Activated T-helper 9 cell treated with anti-CD3 and anti-CD28 coated beads, Interleukin-2, amount 50 U/mL, for 16 hours (primary cell): Measurements from ENCODE around the gene YIPF6.
"Not testable (repeated sequence)": the region's sequence is repeated elsewhere in the genome, so short reads cannot be mapped to it uniquely, and the experiment has no call there.

Source experiments
- DNase-seq: peaks from one replicate; pipeline ENCODE4 v3.0.0-alpha.2; 2020; ENCODE audit warnings: low read depth

The YIPF6 gene

GRCh38 chrX:68498508-68499379 is at the start of gene YIPF6:
Gene YIPF6 (plus strand): TSS chrX:68499051. CDS start chrX:68499067, 16 bp downstream.
- peak; percentile 49 for DNase-seq

DNA sequence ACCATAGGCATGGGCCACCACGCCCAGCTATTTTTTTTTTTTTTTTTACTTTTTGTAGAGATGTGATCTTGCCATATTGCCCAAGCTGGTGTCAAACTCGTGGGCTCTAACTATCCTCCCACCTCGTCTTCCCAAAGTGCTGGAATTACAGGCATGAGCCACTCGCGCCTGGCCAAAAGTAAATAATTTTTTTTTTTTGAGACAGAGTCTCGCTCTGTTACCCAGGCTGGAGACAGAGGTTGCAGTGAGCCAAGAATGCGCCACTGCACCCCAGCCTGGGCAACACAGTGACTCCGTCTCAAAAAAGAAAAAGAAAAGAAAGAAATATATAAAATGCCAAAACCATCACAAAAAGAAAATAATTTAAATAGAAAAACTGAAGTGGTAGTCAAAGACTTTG is 47.1 kb upstream of the YIPF6 start:
- DNase-seq, result no peak

DNA sequence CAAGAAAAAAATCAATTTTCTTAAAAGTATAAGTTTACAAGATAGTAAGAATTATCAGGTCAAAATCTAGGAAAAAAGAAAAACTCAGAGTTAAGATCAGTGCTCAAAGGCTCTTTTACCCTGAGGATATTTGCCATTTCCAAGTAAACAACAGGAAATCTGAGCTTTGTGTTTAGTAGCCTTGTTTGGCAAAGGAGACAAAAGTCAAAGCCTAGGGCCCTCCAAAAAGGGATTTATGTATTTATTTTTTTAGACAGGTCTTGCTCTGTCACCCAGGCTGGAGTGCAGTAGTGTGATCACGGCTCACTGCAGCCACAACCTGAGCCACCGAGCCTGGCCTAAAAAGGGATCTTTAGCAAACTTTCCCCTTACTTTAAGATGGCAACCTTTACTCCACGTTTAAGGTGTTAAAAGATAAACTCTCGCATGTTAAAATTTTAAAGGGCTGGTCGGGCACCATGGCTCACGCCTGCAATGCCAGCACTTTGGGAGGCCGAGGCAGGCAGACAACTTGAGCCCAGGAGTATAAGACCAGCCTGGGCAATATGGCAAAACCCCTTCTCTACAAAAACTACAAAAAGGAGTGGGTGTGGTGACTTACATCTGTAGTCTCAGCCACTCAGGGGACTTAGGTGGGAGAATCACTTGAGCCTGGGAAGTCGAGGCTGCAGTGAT is 44.2 kb upstream of the YIPF6 start:
- DNase-seq, result no peak

- no peak for DNase-seq
Observed at GRCh38 chrX:68455151-68455510, 43.7 kb upstream of the YIPF6 start.

DNA sequence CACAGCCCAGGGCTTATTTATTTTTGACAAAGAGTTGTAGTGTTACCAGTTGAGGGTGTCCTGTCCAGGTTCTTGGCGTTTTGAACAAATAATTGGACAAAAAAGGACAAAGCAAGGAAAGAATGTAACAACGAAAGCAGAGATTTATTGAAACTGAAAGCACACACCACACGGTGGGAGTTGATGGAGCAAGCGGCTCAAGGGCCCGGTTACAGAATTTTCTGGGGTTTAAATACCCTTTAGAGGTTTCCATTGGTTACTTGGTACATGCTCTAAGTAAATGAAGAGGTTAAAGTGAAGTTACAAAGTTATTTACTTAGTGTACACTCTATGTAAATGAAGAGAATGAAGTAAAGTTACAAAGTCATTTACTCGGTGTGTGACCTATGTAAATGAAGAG is 37.8 kb upstream of the YIPF6 start:
- DNase-seq, result no peak

GRCh38 chrX:68461576-68461975 is 37.3 kb upstream of the YIPF6 start:
- DNase-seq, result no peak

- DNase-seq, result no peak
Observed at GRCh38 chrX:68462197-68462596, 36.7 kb upstream of the YIPF6 start.

- DNase-seq, result no peak
Observed at GRCh38 chrX:68462653-68463052, 36.2 kb upstream of the YIPF6 start.

DNA sequence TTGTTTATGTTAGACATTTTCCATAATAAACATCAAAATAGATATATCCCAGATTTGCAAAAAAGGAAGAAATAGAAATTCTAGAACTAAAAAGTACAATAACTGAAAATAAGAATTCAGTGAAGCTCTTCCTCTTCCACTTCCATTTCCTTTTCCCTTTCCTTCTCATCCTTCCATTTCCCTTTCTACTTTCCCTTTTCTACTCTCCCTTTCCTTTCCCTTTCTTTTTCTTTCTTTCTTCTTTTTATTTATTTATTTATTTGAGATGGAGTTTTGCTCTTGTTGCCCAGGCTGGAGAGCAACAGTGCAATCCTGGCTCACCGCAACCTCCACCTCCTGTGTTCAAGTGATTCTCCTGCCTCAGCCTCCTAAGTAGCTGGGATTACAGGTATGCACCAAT is 35.0 kb upstream of the YIPF6 start:
- DNase-seq, result no peak

DNA sequence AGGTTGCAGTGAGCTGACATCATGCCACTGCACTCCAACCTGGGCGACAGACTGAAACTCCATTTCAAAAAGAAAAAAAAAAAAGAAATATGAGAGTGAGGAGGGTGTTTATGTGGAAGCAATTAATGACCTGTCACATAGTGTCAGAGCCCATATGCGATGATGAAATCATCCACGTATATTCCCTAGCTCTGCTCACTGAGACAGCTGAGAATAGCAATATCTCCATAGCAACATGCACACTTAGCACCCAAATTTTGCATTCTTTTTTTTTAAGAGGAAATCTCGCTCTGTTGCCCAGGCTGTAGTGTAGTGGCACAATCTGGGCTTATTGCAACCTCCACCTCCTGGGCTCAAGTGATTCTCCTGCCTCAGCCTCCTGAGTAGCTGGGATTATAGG is 34.1 kb upstream of the YIPF6 start:
- DNase-seq, result no peak

DNA sequence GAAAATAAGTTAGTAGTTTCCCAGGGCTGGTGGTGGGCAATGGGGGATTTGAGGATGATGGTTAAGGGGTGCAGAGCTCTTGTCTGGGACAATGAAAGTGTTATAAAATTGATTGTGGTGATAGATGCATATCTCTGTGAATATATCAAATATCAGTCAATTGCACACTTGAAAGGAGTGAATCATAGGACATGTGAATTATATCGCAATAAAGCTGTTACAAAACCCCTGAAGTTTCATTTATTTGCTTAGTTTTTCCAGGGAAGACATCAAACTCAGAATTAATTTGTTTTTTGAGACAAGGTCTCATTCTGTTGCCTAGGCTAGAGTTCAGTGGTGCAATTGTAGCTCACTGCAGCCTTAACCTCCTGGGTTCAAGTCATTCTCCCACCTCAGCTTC is 17.9 kb upstream of the YIPF6 start:
- no peak for DNase-seq

DNA sequence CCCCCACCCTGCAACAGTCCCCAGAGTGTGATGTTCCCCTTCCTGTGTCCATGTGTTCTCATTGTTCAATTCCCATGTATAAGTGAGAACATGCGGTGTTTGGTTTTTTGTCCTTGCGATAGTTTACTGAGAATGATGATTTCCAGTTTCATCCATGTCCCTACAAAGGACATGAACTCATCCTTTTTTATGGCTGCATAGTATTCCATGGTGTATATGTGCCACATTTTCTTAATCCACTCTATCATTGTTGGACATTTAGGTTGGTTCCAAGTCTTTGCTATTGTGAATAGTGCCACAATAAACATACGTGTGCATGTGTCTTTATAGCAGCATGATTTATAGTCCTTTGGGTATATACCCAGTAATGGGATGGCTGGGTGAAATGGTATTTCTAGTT is 12.7 kb upstream of the YIPF6 start:
- not testable (repeated sequence) for DNase-seq

- no peak for DNase-seq
Observed at GRCh38 chrX:68487254-68487653, 11.6 kb upstream of the YIPF6 start.

DNA sequence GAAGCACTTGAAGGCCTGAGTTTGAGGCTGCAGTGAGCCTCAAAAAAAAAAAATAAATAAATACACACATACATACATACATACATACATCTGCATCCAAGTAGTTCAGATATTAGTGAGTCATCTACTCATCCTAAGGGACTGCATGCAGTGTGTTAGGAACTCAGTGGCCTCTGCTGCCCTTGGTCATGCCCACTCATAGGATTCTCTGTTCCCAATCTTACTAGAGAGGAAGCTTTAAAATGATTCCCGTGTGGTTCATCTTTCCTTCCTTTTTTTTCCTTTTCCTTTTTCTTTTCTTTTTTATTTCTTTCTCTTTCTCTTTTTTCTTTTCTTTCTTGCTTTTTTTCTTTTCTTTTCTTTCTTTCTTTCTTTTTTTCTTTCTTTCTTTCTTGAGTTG is 10.9 kb upstream of the YIPF6 start:
- no peak for DNase-seq

GRCh38 chrX:68488657-68489056 is 10.2 kb upstream of the YIPF6 start:
- no peak for DNase-seq

DNA sequence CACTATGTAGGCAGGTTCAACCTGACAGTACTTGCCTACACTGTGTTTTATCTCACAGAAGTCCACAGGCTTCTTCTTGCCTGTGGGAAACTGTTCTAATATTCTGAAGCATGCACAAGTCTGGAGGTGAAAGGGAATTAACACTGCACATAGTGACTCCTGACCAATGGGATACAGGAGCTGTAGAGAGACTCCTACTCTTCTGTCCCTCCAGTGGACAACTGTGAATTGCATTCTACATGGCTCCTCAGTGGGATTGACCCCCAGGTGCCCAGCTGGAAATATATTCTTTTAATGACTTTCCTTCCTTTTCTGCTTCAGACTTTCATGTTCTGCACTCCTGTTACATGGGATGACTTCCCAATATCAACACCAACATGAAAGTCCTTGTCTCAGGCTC is 8.2 kb upstream of the YIPF6 start:
- DNase-seq, result no peak

- no peak for DNase-seq
Observed at GRCh38 chrX:68492583-68492982, 6.3 kb upstream of the YIPF6 start.

DNA sequence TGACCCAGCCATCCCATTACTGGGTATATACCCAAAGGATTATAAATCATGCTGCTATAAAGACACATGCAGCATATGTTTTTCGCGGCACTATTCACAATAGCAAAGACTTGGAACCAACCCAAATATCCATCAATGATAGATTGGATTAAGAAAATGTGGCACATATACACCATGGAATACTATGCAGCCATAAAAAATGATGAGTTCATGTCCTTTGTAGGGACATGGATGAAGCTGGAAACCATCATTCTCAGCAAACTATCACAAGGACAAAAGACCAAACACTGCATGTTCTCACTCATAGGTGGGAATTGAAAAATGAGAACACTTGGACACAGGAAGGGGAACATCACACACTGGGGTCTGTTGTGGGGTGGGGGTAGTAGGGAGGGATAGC is 5.1 kb upstream of the YIPF6 start:
- DNase-seq, result not testable (repeated sequence)

GRCh38 chrX:68498044-68498507 is 775 bp upstream of the YIPF6 start:
- no peak for DNase-seq

GRCh38 chrX:68499543-68500504 is 973 bp downstream of the YIPF6 start:
- DNase-seq, result no peak

- DNase-seq, result peak; percentile 36
Observed at GRCh38 chrX:68503836-68504636, 5.2 kb downstream of the YIPF6 start.
